Left colon (tissue), 2 donors: ENCODE data around the gene NOC2L. TPM values are rescaled to one million over a fixed set of nuclear protein-coding genes. Genes with fewer than 3 reads are reported as not detected.

ENCODE experiments used
- ATAC-seq: fragments of 200-7000 bp; cut with Tn5 transposase; one replicate; pipeline ENCODE4 v1.9.1; 2020; ENCODE audit warnings: mild to moderate bottlenecking, moderate library complexity
- DNase-seq, 2 donors: peaks; one replicate each; pipeline ENCODE4 v3.0.0-alpha.2; 2020
- intact Hi-C, 2 donors: fragments of 100-400 bp; cut with DNase I in 1 of 2; cut with micrococcal nuclease in 1 of 2; formaldehyde crosslinking; loops; one replicate each; pipeline versions ENCODE4 v1.11.2 to v1.14.0; 2022; cut with DNase I, micrococcal nuclease
- total RNA-seq, 2 donors: library from RNA; stranded (reverse); fragmentation: NEBNext Ultra II Directional; extraction: Animal tissue kit (Norgen Biotek cat#: 25700); gene quantifications; one replicate each; pipeline ENCODE4 v1.2.1, GENCODE V29; 2021
- donor health status: DM: no; HTN: no; CAD: no.
- donor health status: DM: yes; HTN: yes; CAD: no.

NOC2L gene
- total RNA-seq, 2 donors from 2014 or later, result 42.8 to 48.5 TPM

GRCh38 chr1:938711-939489, 20.2 kb downstream of the NOC2L start:
- DNase-seq, result no peak
- intact Hi-C loops, result no loop called here
- no peak for ATAC-seq

- intact Hi-C loops, result no loop called here
- DNase-seq (peak; percentile 45 to 69), ATAC-seq (peak; percentile 79)
Observed at GRCh38 chr1:938088-938683, 20.9 kb downstream of the NOC2L start.

- DNase-seq (no peak), ATAC-seq (no peak)
- intact Hi-C loops, result no loop called here
Observed at GRCh38 chr1:937521-937920, 21.5 kb downstream of the NOC2L start.

GRCh38 chr1:936348-937264, 22.4 kb downstream of the NOC2L start:
- ATAC-seq (no peak), DNase-seq (no peak)
- intact Hi-C loops, result no loop called here

GRCh38 chr1:935751-936231, 23.3 kb downstream of the NOC2L start:
- ATAC-seq (no peak), DNase-seq (no peak)
- intact Hi-C loops, result no loop called here

GRCh38 chr1:934991-935750, 23.9 kb downstream of the NOC2L start:
- intact Hi-C loops, result no loop called here
- DNase-seq (no peak), ATAC-seq (no peak)

- ATAC-seq (no peak), DNase-seq (no peak)
- intact Hi-C loops, result no loop called here
Observed at GRCh38 chr1:933603-933940, 25.5 kb downstream of the NOC2L start.

GRCh38 chr1:932776-933602, 26.1 kb downstream of the NOC2L start:
- peak; percentile 83 for ATAC-seq
- peak in 1 of 2 donors; percentile 50 for DNase-seq
- intact Hi-C loops, result no loop called here

- no peak for ATAC-seq
Observed at GRCh38 chr1:932173-932510, 26.9 kb downstream of the NOC2L start.

GRCh38 chr1:931380-932172, 27.5 kb downstream of the NOC2L start:
- intact Hi-C loops, result no loop called here
- no peak for DNase-seq
- ATAC-seq, result no peak

More at GRCh38 chr1:932173-932510, 26.9 kb downstream of the NOC2L start:
- intact Hi-C loops, result no loop called here
- DNase-seq, result no peak

- intact Hi-C loops, result no loop called here
- no peak for ATAC-seq
- DNase-seq, result no peak
Observed at GRCh38 chr1:930633-931138, 28.4 kb downstream of the NOC2L start.

GRCh38 chr1:929712-930632, 29.1 kb downstream of the NOC2L start:
- intact Hi-C loops, result no loop called here
- DNase-seq, result no peak
- ATAC-seq, result no peak

- DNase-seq (no peak), ATAC-seq (no peak)
- intact Hi-C loops, result no loop called here
Observed at GRCh38 chr1:928825-929661, 30.0 kb downstream of the NOC2L start.

GRCh38 chr1:927748-928147, 31.3 kb downstream of the NOC2L start:
- DNase-seq (no peak), ATAC-seq (no peak)
- intact Hi-C loops, result no loop called here

- ATAC-seq (no peak), DNase-seq (no peak)
- intact Hi-C loops, result no loop called here
Observed at GRCh38 chr1:927234-927633, 31.8 kb downstream of the NOC2L start.
